GM04503 (cell line): ENCODE data around the gene ECE2.

Source experiments
- DNase-seq: peaks from one replicate; pipeline ENCODE4 v3.0.0-alpha.2; 2012; ENCODE audit warnings: low read depth

ECE2 gene

GRCh38 chr3:184240384-184241140 lies 35.3 kb upstream of the ECE2 start:
- no peak for DNase-seq

- DNase-seq, result no peak
These were observed 34.7 kb upstream of the ECE2 start for GRCh38 chr3:184241141-184241446.

DNA sequence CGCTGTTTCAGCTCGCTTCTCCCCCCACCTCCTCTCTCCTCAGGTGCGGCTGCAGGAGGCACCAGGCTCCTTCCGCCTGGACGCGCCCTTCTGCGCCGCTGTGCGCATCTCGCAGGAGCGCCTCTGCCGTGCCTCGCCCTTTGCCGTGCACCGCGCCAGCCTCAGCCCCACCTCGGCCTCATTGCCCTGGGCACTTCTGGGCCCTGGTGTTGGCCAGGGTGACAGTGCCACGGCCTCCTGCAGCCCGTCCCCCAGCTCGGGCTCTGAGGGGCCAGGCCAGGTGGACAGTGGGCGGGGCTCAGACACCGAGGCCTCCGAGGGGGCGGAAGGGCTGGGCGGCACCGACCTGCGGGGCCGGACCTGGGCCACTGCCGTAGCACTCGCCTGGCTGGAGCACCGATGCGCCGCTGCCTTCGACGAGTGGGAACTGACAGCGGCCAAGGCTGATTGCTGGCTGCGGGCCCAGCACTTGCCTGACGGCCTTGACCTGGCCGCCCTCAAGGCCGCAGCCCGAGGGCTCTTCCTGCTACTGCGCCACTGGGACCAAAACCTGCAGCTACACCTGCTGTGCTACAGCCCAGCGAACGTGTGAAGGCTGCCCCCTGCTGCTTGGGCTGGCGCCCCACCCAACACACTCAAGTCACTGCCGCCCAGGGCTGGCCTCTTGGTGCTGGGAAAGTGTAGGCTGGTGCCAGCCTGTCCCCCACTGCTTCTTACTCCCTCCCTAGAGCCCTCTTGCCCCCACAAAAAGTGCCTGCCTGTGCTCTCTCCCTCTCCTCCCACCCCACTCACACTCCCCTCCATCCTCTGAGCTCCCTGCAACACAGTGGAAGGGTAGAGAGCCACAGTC lies 34.1 kb upstream of the ECE2 start:
- DNase-seq, result no peak

GRCh38 chr3:184242297-184242685 lies 33.5 kb upstream of the ECE2 start:
- DNase-seq, result no peak

DNA sequence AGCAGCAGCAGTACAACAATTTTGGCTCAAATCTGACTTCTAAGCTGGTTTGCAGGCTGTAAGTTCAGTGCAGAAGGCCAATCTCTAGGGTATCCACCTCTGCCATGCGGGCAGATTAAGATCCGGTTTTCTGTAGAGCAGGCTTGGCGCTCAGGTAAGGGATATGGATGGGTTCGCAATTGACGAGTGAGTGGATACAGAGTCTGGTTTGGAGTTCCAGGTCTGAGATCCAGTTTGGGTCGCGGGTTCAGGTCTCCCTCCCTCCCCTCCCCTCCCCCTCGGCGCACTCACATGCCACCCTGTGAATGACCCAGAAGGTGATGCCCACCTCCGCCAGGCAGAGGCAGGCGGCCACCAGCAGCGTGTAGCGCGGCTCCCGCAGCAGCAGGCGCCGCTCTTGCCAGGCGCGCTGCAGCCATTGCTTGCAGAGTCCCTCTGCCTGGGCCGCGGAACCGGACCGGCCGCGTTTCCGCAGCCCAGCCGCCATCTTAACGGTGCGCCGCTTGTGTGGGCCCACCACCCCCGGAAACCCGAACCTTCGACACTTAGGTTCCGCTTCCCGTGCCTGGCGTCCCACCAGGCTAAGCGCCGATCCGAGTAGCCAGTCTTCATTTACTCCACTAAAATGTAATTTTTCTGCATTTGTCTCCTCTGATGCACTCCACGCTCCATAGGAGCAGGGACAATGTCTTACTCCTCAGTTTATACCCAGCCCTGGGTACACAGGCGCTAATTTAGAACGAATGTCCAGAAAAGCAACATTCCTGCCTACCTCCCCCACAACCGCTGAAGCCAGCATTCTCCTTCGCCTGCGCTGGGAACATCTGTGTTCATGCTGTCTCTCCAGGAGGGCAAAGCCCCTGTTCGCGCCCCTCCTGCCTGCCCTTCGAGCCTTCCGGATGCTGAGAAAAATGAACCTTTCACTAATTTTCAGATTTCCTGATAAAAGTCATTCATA lies 27.1 kb upstream of the ECE2 start, which contains the start of gene ALG3:
TSS of gene ALG3 (minus strand) at position 509 of the 958 bp plus-strand sequence. CDS start at position 487, 22 bp downstream.
- DNase-seq, result peak; percentile 33

- peak; percentile 81 for DNase-seq
These were observed 26.2 kb upstream of the ECE2 start, which contains the start of gene EEF1AKMT4 for GRCh38 chr3:184249412-184250166. Gene EEF1AKMT4 (plus strand): TSS chr3:184249672. CDS start chr3:184249695, 23 bp downstream.

DNA sequence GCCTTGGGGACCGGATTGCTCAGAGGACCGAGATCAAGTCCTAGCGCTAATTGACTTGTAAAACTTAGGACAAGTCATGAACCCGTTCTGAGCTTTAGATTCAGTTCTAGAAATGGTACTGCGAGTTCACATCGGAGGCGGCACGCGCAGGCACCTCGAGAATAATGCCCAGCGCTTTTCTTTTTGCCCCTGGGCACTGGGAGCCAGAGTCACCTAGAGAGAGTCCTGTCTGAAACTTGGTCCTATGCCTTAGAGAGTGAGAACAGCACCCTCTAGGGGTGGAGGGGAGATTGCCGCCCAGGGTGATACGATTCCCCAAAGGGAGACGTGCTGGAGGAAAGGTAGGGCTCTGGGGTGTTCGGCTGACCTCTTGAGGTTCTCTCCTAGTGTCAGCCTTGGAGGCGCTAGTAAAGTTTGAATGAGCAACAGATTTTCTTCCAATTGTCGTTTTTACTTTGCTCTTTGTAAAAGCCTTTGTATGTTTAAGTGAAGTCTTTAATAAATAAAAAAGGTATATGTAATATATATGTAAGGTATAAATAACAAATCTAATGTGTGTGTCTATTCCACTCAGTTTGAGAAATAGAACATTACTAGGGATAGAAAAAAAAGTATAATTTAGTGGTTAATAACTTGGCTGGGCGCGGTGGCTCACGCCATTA lies 25.5 kb upstream of the ECE2 start:
- peak; percentile 51 for DNase-seq

GRCh38 chr3:184255291-184256039 lies 20.4 kb upstream of the ECE2 start:
- DNase-seq, result no peak

- DNase-seq, result no peak
These were observed 18.5 kb upstream of the ECE2 start for GRCh38 chr3:184257083-184257915.

DNA sequence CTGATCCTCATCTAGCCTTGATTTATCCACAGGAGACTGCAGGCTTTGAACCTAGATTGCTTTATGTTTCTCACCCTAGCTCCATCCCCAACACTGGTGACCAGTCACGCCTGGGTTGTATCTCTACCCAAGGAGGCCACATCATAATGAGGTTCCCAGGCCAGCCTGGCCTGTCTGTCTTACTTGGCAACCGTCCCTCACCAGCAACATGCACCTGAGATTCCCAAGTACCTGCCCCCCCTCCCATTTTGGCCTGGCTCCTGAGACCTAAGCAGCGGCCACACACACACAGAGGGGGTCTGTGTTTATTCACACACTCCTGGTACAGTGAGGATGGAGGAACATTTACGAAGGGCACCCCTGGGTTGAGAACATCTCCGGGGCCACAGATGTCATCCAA lies 16.9 kb upstream of the ECE2 start:
- no peak for DNase-seq

DNA sequence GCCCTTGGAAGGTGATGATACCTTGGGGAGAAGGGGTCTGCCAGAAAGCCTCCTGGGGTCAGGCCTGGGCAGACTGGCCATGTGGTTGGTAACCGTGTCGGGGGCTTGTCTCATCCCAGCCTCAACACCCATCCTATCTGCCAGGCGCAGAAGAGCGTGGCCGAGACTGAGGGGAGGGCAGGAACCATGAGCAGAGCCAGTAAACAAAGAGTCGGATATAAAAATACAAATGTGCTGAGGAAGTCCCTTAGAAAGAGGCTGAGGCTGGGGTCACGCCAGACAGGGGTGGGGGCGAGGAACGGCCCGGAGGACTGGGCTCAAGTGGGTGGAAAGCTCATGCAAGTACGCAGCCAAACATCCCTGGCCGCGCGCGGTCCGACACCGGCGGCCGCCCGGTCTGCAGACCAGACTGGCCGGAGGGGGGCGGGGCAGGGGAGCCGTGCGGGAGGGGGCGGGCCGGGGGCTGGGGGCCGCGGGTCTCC lies 16.4 kb upstream of the ECE2 start:
- DNase-seq, result no peak

GRCh38 chr3:184259878-184260723 lies 15.7 kb upstream of the ECE2 start:
- DNase-seq, result no peak

- DNase-seq, result no peak
These were observed 15.0 kb upstream of the ECE2 start for GRCh38 chr3:184260724-184261269.

GRCh38 chr3:184261270-184261853 lies 14.5 kb upstream of the ECE2 start, which contains the start of gene CAMK2N2:
Gene CAMK2N2 (minus strand): TSS chr3:184261553. CDS start chr3:184261285, 268 bp downstream.
- no peak for DNase-seq

DNA sequence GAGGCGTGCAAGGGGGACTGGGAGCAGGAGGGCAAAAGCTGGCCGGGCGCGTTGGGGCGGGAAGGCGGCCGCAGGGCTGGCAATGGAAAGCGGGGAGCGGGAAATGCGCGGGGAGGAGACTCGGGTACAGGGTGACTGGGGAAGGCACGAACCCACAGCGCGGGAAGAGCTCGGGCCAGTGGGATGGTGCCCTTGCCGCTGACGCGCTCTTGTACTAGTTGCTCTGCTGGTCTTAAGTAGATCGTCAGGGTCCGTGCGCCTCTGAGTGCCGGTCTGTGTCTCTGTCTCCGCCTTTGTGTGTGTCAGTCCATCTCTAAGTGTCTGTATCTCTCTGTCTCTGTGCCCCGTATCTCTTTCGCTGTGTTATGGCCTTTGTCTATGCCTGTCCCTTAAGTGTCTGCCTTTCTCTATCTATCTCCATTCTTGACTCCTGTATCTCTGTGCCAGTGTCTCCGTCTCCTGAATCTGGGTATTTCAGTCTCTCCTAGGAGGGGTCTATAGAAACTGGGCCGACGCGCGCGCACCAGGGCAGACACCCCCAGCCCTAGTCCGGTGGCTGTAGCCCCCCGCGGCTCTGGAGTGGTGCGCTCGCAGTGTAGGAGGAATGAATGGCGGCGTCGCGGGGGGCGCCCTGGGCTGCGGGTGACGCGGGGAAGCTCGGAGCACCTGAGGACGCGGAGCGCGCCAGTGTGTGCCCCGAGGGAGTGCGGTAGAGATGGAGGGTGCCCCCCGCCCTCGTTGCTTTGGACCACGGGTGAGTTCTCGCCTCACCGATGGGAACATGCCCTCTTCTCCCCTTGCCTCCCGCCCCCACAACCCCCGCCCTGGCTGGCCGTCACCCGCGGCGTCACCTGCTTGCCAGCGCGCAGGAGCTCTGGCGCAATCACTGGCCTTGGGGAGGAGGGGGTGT lies 13.7 kb upstream of the ECE2 start:
- no peak for DNase-seq

GRCh38 chr3:184262764-184263179 lies 13.1 kb upstream of the ECE2 start:
- DNase-seq, result no peak
